DND-41 (cell line): ENCODE results near the gene AKAP17A.
A peak's percentile ranks its signal among the peaks of the same experiment; 100 is the strongest.

Experiments used
- ATAC-seq: fragments of 200-7000 bp; cut with Tn5 transposase; 3 replicates; pipeline ENCODE4 v1.9.1; 2021; ENCODE audit warnings: low read depth; ENCODE audit not compliant: insufficient read depth
- DNase-seq: peaks from one replicate; pipeline ENCODE4 v3.0.0-alpha.2; 2020
- H2AFZ ChIP-seq: 2 replicates; pipeline ENCODE4 v1.6.0; 2012; ENCODE audit warnings: low read depth, low read length
- H3K27ac ChIP-seq: 2 replicates; pipeline ENCODE4 v1.5.1; 2012; ENCODE audit warnings: low read length, inconsistent platforms
- H3K27me3 ChIP-seq: fragments of 200-600 bp; sonication (generic); 2 replicates; pipeline ENCODE4 v1.6.0; 2012; ENCODE audit warnings: low read length, mild to moderate bottlenecking, inconsistent platforms; ENCODE audit not compliant: insufficient read depth, poor library complexity
- H3K36me3 ChIP-seq: 2 replicates; pipeline ENCODE4 v1.5.1; 2012; ENCODE audit warnings: low read length, inconsistent platforms; ENCODE audit not compliant: insufficient read depth
- H3K4me1 ChIP-seq: 2 replicates; pipeline ENCODE4 v1.5.1; 2012; ENCODE audit warnings: mild to moderate bottlenecking, low read length; ENCODE audit not compliant: insufficient read depth
- H3K4me2 ChIP-seq: 2 replicates; pipeline ENCODE4 v1.6.0; 2012; ENCODE audit warnings: mild to moderate bottlenecking, moderate library complexity, low read length, inconsistent platforms; ENCODE audit not compliant: insufficient read depth
- H3K4me3 ChIP-seq, 2 experiments: fragments of 200-600 bp in 1 of 2; shearing (Covaris generic) in 1 of 2; 2 replicates each; pipeline ENCODE4 v1.5.1; 2012 to 2016; ENCODE audit warnings: inconsistent platforms in 2 of 2, low read length in 2 of 2, mild to moderate bottlenecking in 2 of 2, low read depth in 1 of 2, moderate library complexity in 1 of 2
- H3K79me2 ChIP-seq: 2 replicates; pipeline ENCODE4 v1.6.0; 2012; ENCODE audit warnings: low read length, inconsistent platforms; ENCODE audit not compliant: insufficient read depth
- H3K9ac ChIP-seq: 2 replicates; pipeline ENCODE4 v1.6.0; 2012; ENCODE audit warnings: low read depth, mild to moderate bottlenecking, inconsistent platforms, low read length, moderate library complexity
- H3K9me3 ChIP-seq: 2 replicates; pipeline ENCODE4 v1.5.1; 2012; ENCODE audit warnings: low read length, moderate library complexity, mild to moderate bottlenecking, inconsistent platforms; ENCODE audit not compliant: insufficient read depth, severe bottlenecking
- H4K20me1 ChIP-seq: 2 replicates; pipeline ENCODE4 v1.6.0; 2012; ENCODE audit warnings: low read length; ENCODE audit not compliant: insufficient read depth
- EZH2 ChIP-seq: IDR thresholded peaks from 3 replicates; pipeline ENCODE4 v1.6.1; 2012; ENCODE audit warnings: borderline replicate concordance, low read depth, mild to moderate bottlenecking, moderate library complexity, low read length, inconsistent platforms; ENCODE audit not compliant: severe bottlenecking
- TF ChIP-seq, protein P1 (sequence below): IDR thresholded peaks from 2 replicates; pipeline ENCODE4 v1.5.1; 2012; ENCODE audit warnings: borderline replicate concordance, low read length, moderate library complexity, mild to moderate bottlenecking; ENCODE audit not compliant: poor library complexity, severe bottlenecking; ENCODE audit errors: extremely low read depth

AKAP17A gene

DNA sequence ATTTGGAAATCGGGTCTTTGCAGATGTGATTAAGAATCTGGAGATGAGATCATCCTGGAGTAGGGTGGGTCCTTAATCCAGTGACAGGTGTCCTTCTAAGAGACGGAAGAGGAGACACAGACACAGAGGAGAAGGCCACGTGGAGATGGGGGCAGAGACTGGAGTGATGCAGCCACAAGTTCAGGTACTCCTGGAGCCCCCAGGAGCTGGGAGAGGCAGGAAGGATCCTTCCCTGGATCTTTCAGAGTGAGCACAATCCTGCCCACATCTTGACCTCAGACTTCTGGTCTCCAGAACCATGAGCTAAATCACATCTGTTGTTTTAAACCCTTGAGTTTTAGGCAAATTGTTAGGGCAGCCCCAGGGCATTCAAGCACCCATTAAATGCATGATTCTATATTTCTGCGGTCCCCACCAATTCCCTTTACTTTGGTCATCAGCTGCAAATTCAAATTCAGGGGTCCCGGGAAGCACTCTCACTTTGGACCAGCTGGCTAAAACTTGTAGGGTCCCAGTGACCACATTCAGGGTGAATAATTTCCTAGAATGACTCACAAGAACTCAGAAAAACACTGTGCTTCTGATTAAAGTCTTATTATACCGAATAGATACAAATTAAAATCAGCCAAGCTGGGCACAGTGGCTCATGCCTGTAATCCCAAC lies 12.8 kb upstream of the AKAP17A start:
- Histone ChIP-seq H3K27ac (peak overlapping the region; percentile 89), H4K20me1 (no peaks in the 10 kb centered on the region), H3K4me3 (no peak overlapping the region), H3K4me2 (no peak overlapping the region), H3K9ac (no peak overlapping the region), H2AFZ (no peak overlapping the region), H3K4me1 (peaks cover 34% of the 10 kb centered on the region), H3K79me2 (no peaks in the 10 kb centered on the region), H3K36me3 (no peaks in the 10 kb centered on the region), H3K27me3 (no peaks in the 10 kb centered on the region), H3K9me3 (peaks cover 4% of the 10 kb centered on the region)
- DNase-seq (peak; percentile 4), ATAC-seq (no peak)
- no peak for TF ChIP-seq EZH2

DNA sequence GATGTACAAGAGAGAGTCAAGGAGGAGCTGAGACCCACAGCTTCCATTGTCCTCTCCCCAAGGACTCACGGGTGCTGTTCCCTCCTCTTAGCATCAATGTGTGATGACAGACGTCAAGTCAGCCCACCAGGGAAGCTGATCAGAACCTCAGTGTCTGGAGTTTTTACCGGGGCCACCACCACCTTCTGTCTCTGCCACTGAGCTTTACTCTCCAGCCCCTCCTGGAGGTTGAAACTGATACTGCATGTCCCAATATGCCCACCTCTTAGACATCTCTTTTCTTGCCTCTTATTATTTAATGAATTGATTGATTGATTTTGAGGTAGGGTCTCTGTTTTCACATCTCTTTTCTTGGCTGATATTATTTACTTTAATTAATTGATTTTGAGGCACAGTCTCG lies 10.3 kb upstream of the AKAP17A start:
- TF ChIP-seq EZH2, result no peak
- TF ChIP-seq, protein P1, sequence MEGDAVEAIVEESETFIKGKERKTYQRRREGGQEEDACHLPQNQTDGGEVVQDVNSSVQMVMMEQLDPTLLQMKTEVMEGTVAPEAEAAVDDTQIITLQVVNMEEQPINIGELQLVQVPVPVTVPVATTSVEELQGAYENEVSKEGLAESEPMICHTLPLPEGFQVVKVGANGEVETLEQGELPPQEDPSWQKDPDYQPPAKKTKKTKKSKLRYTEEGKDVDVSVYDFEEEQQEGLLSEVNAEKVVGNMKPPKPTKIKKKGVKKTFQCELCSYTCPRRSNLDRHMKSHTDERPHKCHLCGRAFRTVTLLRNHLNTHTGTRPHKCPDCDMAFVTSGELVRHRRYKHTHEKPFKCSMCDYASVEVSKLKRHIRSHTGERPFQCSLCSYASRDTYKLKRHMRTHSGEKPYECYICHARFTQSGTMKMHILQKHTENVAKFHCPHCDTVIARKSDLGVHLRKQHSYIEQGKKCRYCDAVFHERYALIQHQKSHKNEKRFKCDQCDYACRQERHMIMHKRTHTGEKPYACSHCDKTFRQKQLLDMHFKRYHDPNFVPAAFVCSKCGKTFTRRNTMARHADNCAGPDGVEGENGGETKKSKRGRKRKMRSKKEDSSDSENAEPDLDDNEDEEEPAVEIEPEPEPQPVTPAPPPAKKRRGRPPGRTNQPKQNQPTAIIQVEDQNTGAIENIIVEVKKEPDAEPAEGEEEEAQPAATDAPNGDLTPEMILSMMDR, result peak; percentile 84
- H3K9ac ChIP-seq, result no peak overlapping the region
- DNase-seq, result peak; percentile 81
- H2AFZ ChIP-seq, result no peak overlapping the region
- H3K36me3 ChIP-seq, result no peaks in the 10 kb centered on the region
- H4K20me1 ChIP-seq, result no peaks in the 10 kb centered on the region
- H3K79me2 ChIP-seq, result no peaks in the 10 kb centered on the region
- H3K27ac ChIP-seq, result no peak overlapping the region
- ATAC-seq, result peak; percentile 71
- no peak overlapping the region for H3K4me2 ChIP-seq
- no peak overlapping the region for H3K4me3 ChIP-seq
- H3K4me1 ChIP-seq, result peaks cover 26% of the 10 kb centered on the region
- peaks cover 4% of the 10 kb centered on the region for H3K9me3 ChIP-seq
- no peaks in the 10 kb centered on the region for H3K27me3 ChIP-seq

DNA sequence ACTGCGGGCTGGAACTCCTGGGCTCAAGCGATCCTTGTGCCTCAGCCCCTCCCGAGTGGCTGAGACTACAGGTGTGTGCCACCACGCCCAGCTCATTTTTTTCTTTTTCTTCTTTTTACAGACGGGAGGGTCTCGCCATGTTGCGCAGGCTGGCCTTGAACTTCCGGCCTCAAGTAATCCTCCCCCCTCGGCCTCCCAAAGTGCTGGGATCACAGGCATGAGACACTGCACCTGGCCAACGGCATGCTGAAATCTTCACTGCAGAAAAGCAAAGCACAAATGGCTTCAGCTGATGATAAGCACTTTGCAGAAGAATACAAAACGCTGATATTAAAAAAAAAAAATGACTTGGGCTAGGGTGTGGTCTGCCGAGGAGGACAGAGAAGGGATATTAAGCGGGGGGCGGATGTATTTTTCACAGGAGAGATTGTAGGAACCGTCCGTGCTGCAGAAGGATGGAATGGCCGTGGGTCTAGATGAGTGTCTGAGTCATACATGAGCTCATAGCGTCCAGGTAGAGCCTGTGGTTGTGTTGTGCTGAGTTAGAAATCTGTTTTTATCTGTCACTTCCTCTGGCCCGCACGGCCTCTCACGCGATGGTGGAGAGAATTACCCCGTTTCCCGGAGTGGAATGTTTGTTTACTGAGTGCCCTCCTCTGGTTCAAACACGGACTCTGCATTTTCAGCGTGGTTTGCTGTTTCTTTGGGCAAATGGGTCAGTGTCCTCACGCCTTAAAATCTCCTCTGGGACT lies 8.5 kb upstream of the AKAP17A start:
- no peak overlapping the region for H3K9ac ChIP-seq
- H3K27ac ChIP-seq, result no peak overlapping the region
- no peak for DNase-seq

More for the DNA sequence above, 8.5 kb upstream of the AKAP17A start:
- peaks cover 4% of the 10 kb centered on the region for H3K9me3 ChIP-seq
- no peak for ATAC-seq
- H3K4me3 ChIP-seq, result no peak overlapping the region
- TF ChIP-seq, protein P1, result no peak
- no peak for TF ChIP-seq EZH2
- no peaks in the 10 kb centered on the region for H4K20me1 ChIP-seq
- H2AFZ ChIP-seq, result no peak overlapping the region; the same call in 1 of the 2 replicates
- H3K27me3 ChIP-seq, result no peaks in the 10 kb centered on the region
- no peaks in the 10 kb centered on the region for H3K36me3 ChIP-seq
- H3K4me1 ChIP-seq, result peaks cover 9% of the 10 kb centered on the region
- no peak overlapping the region for H3K4me2 ChIP-seq
- no peaks in the 10 kb centered on the region for H3K79me2 ChIP-seq
